GM19468 (cell line): ENCODE measurements around the gene NCOA5.

Experiments
- ATAC-seq: cut with Tn5 transposase; IDR thresholded peaks from one replicate; pipeline ENCODE4 v1.9.1; 2021; ENCODE audit warnings: mild to moderate bottlenecking, moderate library complexity, moderate number of reproducible peaks; ENCODE audit not compliant: unreplicated experiment; ENCODE audit errors: extremely low read depth

NCOA5 gene

DNA sequence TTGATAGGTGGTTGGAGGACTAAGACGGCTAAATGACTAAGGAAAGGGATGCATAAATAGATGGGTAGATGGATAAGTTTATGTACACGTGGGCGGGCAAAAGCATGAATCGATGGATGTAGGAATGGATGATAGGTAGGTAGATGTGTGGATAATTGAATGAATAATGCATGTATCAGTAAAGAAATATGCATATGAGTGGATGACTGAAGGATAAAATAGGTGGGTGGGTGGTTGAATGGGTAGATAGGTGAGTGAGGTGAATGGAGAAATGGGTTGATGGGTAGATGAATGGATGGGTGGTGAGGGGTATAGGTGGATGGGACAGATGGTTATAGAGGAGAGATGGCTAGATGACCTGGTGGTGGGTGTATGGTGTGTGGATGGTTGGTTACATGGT lies 40.6 kb downstream of the NCOA5 start:
- ATAC-seq = no peak

DNA sequence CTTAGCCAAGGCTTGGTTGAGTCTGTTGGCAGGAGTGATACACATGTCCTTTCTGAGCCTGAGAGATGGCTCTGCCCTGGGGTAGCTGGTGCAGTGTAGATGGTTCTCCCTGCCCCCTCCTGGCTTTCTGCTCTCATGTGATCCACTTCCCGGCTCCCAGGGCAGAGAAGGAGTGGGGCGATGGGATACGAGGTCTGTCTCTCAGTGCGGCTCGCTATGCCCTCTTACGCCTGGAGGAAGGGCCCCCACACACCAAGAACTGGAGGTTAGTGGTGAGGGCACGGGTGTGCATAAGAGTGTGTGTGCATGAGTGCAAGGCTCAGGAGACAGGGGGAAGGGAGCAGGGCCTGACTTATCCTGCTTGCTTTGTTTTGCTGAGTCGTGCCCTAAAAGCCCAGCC lies 41.9 kb downstream of the NCOA5 start:
- ATAC-seq = no peak

- ATAC-seq = no peak
These were observed 43.0 kb downstream of the NCOA5 start for GRCh38 chr20:46046588-46047310.

GRCh38 chr20:46044896-46045295 lies 44.9 kb downstream of the NCOA5 start:
- ATAC-seq = no peak

- ATAC-seq = no peak
These were observed 46.2 kb downstream of the NCOA5 start for GRCh38 chr20:46043556-46043955.

DNA sequence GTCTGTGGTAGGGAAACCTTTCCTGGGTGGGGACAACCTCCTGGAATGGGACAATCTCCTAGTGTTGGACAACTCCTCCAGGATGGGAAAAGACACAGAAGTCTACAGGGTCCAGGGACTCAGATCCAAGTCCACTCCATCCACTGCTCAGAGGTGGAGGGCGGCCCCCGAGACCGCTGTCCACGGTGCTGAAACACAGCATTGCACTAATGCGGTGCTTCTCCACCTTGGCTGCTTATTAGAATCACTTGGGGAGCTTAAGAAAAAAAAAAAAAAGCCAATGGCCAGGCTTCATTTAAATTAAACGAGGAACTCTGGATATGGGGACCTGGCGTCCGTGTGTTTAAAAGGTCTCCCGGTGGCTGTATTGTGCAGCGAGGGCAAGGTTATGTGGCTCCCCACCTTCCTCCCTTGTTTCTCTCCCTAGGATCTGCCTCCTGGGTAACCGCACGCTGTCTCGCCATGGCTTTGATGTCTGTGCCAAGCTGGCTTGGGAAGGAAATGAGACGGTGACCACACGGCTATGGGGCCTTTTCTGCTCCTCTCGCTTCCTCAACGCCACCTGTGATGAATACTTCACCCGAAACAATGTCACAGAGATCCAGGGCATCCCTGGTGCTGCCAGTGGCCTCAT lies 48.7 kb downstream of the NCOA5 start:
- no peak for ATAC-seq

DNA sequence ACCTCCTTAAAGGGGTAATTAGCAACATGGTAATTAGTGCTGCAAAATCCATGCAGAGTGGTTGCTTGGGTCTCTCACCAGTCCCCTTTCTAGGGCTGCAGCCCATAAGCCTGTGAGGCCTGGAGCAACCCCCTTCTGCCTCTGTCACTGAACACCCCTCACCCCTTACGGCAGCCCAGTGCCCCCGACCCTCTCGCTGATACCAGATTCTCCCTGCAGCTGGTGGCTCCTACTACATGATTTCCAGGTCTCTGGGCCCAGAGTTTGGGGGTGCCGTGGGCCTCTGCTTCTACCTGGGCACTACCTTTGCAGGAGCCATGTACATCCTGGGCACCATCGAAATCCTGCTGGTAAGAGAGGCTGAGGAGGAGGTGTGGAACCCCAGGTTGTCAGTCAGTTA lies 52.7 kb downstream of the NCOA5 start:
- no peak for ATAC-seq

DNA sequence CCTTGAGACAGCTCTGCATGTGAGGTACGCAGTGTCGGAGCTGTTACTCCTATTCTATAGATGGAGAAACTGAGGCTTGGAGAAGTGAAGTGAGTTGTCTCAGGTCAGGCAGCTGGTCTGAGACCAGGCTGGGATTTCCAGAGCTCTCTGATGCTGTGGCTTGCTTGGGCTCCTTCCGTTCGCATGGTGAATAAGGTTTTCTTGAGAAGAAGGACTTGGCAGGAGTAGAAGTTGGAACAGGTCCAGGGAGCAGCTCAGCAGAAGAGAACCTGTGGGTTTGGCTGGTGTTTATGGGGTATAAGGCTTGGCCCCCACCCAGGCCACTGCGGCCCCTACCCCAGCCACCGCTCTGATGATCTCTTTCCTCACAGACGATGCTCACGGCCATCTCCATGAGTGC lies 53.4 kb downstream of the NCOA5 start:
- ATAC-seq = no peak

- no peak for ATAC-seq
These were observed 54.0 kb downstream of the NCOA5 start for GRCh38 chr20:46035713-46036112.

DNA sequence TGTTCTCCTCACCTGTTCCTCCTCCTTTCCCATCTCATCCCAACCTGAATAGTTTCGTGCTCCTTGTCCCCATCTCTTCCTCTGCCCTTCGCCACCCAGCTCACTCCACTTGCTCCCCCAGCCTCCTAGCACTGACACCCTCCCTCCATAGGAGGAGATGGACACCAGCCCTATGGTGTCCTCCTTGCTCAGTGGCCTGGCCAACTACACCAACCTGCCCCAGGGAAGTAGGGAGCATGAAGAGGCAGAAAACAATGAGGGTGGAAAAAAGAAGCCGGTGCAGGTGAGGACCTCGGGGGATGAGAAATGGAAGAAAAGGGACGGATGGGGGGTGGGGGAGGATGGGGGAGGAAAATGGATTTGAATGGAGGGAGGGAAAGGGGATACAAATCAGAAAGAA lies 54.5 kb downstream of the NCOA5 start:
- ATAC-seq = no peak

DNA sequence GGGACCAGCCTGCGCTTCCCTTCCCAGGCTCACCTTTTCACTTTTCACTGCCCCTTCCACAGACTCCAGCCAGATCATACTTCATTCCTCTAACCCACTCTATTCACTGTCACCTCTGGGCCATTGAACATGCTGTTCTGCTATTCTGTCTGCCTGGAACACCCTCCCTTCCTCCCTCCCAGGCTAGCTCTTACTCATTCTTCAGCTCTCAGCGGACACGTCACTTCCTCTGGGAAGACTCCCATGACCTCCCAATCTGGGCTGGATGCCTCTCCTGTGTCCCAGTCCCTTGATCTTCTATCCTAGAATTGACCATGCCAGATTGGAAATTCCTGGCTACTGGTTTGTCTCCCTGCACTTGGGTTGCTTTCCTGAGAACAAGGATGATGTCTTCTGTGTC lies 55.7 kb downstream of the NCOA5 start:
- no peak for ATAC-seq

DNA sequence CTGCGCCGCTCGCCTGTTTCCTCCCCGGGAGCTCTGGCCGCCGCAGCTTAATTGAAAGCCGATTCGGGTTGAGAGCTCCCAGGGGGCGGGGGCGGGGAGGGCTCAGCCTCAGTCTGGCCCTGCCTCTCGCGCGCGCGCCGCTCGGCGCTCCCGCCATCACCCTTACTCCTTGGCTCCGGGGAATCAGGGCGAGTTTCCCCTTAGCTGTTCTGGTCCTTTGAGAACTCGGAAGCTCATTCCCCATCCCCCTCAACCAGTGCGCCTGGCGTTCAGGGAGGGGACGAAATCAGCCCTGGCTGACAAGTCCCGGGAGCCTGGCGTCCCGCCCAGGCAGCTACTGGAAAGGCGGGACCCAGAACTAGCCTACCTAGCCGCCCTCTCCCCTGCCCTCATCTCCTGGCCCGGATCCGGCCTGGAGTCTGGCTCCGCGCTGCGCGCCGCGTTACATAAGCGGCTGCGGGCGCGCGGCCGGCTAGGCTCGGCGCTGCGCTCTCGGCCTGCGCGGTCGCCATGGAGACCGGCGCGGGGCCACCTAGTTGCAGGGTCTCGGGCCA lies 58.0 kb downstream of the NCOA5 start:
- ATAC-seq = no peak

- no peak for ATAC-seq
These were observed 58.7 kb downstream of the NCOA5 start for GRCh38 chr20:46031014-46031569.

- ATAC-seq = no peak
These were observed 59.3 kb downstream of the NCOA5 start for GRCh38 chr20:46030284-46031013.

DNA sequence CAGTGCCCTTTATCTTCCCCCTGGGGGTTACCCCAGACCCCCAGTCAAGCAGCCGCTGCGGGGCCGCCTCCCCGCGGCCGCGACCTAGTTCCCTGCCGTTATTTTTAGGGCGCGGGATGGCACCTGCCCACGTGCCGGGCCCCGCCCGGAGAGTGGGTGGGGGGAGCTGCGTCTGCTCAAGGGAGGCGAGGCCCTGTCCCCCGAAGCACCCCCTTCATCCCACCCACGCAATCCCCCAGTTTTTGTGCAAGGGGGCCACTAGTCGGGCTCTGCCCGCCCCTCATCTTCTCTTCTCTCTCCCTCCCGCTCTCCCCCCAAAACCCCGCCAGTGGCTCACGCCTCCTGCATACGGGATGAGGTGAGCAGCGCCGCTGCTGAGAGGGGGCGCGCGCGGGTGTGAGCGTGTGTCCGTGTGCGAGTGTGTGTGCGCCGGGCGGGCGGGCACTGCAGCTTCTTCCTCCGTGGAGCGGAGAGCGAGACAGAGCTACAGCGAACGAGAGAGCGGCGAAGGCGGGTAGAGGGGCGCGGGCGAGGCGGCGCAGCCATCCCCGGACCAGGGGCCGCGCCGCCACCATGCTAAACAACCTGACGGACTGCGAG lies 60.9 kb downstream of the NCOA5 start, which contains the start of gene SLC12A5:
SLC12A5 (plus strand) TSS at position 444 of the 600 bp plus-strand sequence; CDS start at position 574, 130 bp downstream.
- ATAC-seq = no peak

DNA sequence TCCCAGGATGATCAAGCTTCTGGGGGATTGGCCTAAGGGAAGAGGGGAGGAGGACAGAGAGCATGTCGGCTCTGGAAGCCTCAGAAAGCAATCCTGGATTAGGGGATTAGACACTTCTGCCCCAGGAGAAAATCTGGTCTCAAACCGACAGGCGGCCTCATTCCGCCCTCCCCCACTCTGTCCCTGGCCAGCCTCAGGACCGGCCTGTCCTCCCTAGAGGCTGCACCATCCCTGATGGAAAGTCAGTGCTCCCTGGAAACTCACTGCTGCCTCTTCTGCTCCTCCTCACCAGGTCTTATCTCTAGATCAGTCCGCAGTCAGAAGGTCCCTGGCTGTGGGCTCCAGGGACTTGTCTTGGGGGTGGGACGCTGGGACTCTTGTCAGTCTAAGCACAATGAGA lies 61.7 kb downstream of the NCOA5 start:
- no peak for ATAC-seq

DNA sequence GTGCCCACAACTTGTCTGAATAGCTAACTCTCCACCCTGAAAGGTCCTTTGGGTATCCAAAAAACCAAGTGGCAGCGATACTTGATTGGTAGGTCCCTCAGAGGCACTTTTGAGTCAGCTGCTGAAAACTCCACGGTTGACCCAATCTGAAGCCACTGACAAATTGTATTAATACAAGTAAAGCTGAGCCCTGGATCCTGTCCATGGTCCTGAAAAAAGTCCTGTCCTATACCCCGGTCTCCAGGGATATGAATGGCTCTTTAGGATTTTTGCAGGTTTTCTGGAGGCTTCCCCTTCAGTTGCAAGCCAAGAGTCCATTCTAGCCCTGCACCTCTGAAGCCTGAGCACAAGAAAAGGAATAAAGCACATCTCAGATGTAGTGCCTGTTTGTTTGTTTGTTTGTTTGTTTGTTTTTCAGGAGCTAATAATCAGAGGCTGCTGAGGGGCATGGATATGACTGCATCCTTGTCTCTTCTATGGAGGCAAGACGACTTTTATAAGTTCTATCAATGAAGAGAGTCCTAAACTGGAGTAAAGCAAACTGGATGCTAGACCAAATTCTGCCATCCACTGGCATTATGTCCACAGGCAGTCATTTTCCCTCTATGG lies 62.4 kb downstream of the NCOA5 start:
- no peak for ATAC-seq

DNA sequence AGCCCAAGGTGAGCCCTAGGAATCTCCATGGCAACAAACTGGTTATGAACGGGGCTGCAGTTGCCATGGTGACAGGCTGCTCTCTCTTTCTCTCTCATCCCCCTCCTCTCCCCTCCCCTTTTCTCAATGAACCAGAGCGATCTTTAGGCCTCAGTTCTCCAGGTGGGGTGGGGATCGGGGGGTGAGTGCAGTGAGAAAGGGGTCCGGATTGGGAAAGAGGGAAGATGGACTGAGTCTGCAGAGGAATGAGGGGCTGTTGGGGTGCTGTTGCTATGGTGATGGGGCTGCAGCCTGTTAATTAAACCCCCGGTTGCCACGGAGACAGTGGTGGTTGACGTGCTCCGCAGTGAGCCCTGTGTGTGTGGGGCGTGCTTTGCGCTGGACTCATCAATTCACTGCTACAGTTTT lies 64.4 kb downstream of the NCOA5 start:
- no peak for ATAC-seq

DNA sequence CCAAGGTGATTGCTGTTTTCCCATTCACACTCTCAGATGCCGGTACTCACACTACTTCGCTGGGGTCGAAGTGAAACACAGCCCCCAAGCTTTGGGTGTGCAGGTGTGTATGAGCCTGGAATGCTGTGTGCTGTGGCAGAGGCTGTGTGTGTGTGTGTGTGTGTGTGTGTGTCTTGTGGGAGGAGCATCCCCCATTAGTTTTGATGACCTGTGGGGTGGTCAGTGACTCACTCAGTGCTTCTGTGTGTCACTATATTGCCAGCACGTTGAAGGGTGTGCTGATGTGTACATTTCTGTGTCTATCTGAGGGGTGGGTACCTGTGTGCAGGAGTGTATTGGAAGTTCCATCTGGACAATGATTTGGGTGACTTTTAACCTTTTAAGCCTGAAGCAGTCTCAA lies 65.8 kb downstream of the NCOA5 start:
- no peak for ATAC-seq

- no peak for ATAC-seq
These were observed 66.6 kb downstream of the NCOA5 start for GRCh38 chr20:46023148-46023484.
